DND-41 (cell line): ENCODE data around the gene ZNF181.

Experiments used
- CTCF ChIP-seq: IDR thresholded peaks from 2 replicates; pipeline ENCODE4 v1.5.1; 2012; ENCODE audit warnings: borderline replicate concordance, low read length, moderate library complexity, mild to moderate bottlenecking; ENCODE audit not compliant: poor library complexity, severe bottlenecking; ENCODE audit errors: extremely low read depth
- EZH2 ChIP-seq: IDR thresholded peaks from 3 replicates; pipeline ENCODE4 v1.6.1; 2012; ENCODE audit warnings: borderline replicate concordance, low read depth, mild to moderate bottlenecking, moderate library complexity, low read length, inconsistent platforms; ENCODE audit not compliant: severe bottlenecking

GRCh38 chr19:34793565-34793964 lies 59.5 kb downstream of the ZNF181 start:
- TF ChIP-seq CTCF (no peak), EZH2 (no peak)
